ENCODE data around the gene CCR9. TPM values are rescaled to one million over a fixed set of nuclear protein-coding genes. Genes with fewer than 3 reads are reported as not detected.

CCR9 gene
- total RNA-seq, 2 experiments from 2014 or later, result not detected

GRCh38 chr3:45943207-45943846 lies 57.0 kb downstream of the CCR9 start, which contains the start of gene CXCR6:
Gene CXCR6, plus strand, starts transcription at chr3:45943464. Its CDS starts 3,018 bp downstream, at chr3:45946482.
- Mint-ChIP-seq H3K4me1 (ENCODE audit: low read depth) (peaks cover 31% of the 10 kb centered on the region), H3K9me3 (no peaks in the 10 kb centered on the region), H3K4me3 (no peak within 1 kb of the TSS), H3K27me3 (ENCODE audit: low read depth) (peaks cover 3% of the 10 kb centered on the region), H3K27ac (no peak within 1 kb of the TSS), H3K36me3 (ENCODE audit: low read depth) (peaks cover 32% of the 10 kb centered on the region)
- CTCF ChIA-PET, result interaction anchor here (0.6 to 15.3 kb wide), 10 partner anchors 32 to 435 kb away, joined by 3 to 263 read pairs (median 4); partner anchors contain the start of gene CCR2
- peak; percentile 75 for DNase-seq
- intact Hi-C loops (cut with micrococcal nuclease), result loop anchor here (1.0 to 2.0 kb wide), 5 partner anchors 21 to 122 kb away; partner anchors contain the start of gene FYCO1

GRCh38 chr3:45944830-45945620 lies 58.7 kb downstream of the CCR9 start:
- CTCF ChIA-PET, result interaction anchor here (0.6 to 15.3 kb wide), 3 partner anchors 13 to 1021 kb away, joined by 3 to 263 read pairs (median 3); no protein-coding TSS in a partner anchor
- H3K27me3 Mint-ChIP-seq (ENCODE audit: low read depth), result peaks cover 3% of the 10 kb centered on the region
- intact Hi-C loops (cut with micrococcal nuclease), result no loop called here
- H3K9me3 Mint-ChIP-seq, result no peaks in the 10 kb centered on the region
- peaks cover 23% of the 10 kb centered on the region for H3K4me1 Mint-ChIP-seq (ENCODE audit: low read depth)
- H3K4me3 Mint-ChIP-seq, result no peak overlapping the region
- no peak for DNase-seq
- peaks cover 43% of the 10 kb centered on the region for H3K36me3 Mint-ChIP-seq (ENCODE audit: low read depth)
- H3K27ac Mint-ChIP-seq, result no peak overlapping the region

GRCh38 chr3:45946307-45946706 lies 60.0 kb downstream of the CCR9 start:
- no peaks in the 10 kb centered on the region for H3K9me3 Mint-ChIP-seq
- peaks cover 43% of the 10 kb centered on the region for H3K36me3 Mint-ChIP-seq (ENCODE audit: low read depth)
- no peaks in the 10 kb centered on the region for H3K27me3 Mint-ChIP-seq (ENCODE audit: low read depth)
- H3K27ac Mint-ChIP-seq, result no peak overlapping the region
- no peak overlapping the region for H3K4me3 Mint-ChIP-seq
- CTCF ChIA-PET, result interaction anchor here (15.3 kb wide), 1 partner anchor 132 kb away, joined by 263 read pairs; no protein-coding TSS in a partner anchor
- DNase-seq, result peak; percentile 30
- intact Hi-C loops (cut with micrococcal nuclease), result no loop called here
- peaks cover 29% of the 10 kb centered on the region for H3K4me1 Mint-ChIP-seq (ENCODE audit: low read depth)

- Mint-ChIP-seq H3K4me3 (no peak overlapping the region), H3K9me3 (no peaks in the 10 kb centered on the region), H3K27me3 (ENCODE audit: low read depth) (no peaks in the 10 kb centered on the region), H3K36me3 (ENCODE audit: low read depth) (peaks cover 47% of the 10 kb centered on the region), H3K4me1 (ENCODE audit: low read depth) (peaks cover 33% of the 10 kb centered on the region), H3K27ac (no peak overlapping the region)
- CTCF ChIA-PET, result interaction anchor here (0.7 to 15.3 kb wide), 2 partner anchors 48 to 132 kb away, joined by 4 to 263 read pairs; no protein-coding TSS in a partner anchor
- no peak for DNase-seq
- intact Hi-C loops (cut with micrococcal nuclease), result no loop called here
These were observed 60.5 kb downstream of the CCR9 start for GRCh38 chr3:45946875-45947274.

- DNase-seq, result no peak
- H3K4me1 Mint-ChIP-seq (ENCODE audit: low read depth), result peaks cover 30% of the 10 kb centered on the region
- no peak overlapping the region for H3K27ac Mint-ChIP-seq
- no peaks in the 10 kb centered on the region for H3K27me3 Mint-ChIP-seq (ENCODE audit: low read depth)
- peaks cover 52% of the 10 kb centered on the region for H3K36me3 Mint-ChIP-seq (ENCODE audit: low read depth)
- no peaks in the 10 kb centered on the region for H3K9me3 Mint-ChIP-seq
- CTCF ChIA-PET, result interaction anchor here (0.7 to 15.3 kb wide), 2 partner anchors 47 to 131 kb away, joined by 4 to 263 read pairs; no protein-coding TSS in a partner anchor
- intact Hi-C loops (cut with micrococcal nuclease), result no loop called here
- H3K4me3 Mint-ChIP-seq, result no peak overlapping the region
These were observed 61.0 kb downstream of the CCR9 start for GRCh38 chr3:45947361-45947760.

GRCh38 chr3:45948311-45948781 lies 62.0 kb downstream of the CCR9 start:
- Mint-ChIP-seq H3K4me3 (no peak overlapping the region), H3K27ac (no peak overlapping the region), H3K27me3 (ENCODE audit: low read depth) (no peaks in the 10 kb centered on the region), H3K36me3 (ENCODE audit: low read depth) (peaks cover 59% of the 10 kb centered on the region), H3K4me1 (ENCODE audit: low read depth) (peaks cover 20% of the 10 kb centered on the region), H3K9me3 (no peaks in the 10 kb centered on the region)
- DNase-seq, result no peak
- intact Hi-C loops (cut with micrococcal nuclease), result no loop called here
- CTCF ChIA-PET, result interaction anchor here (0.5 to 15.3 kb wide), 2 partner anchors 130 to 1837 kb away, joined by 3 to 263 read pairs; no protein-coding TSS in a partner anchor

- H3K4me1 Mint-ChIP-seq (ENCODE audit: low read depth), result peaks cover 15% of the 10 kb centered on the region
- no peak overlapping the region for H3K27ac Mint-ChIP-seq
- no peaks in the 10 kb centered on the region for H3K27me3 Mint-ChIP-seq (ENCODE audit: low read depth)
- no peak overlapping the region for H3K4me3 Mint-ChIP-seq
- no peaks in the 10 kb centered on the region for H3K9me3 Mint-ChIP-seq
- CTCF ChIA-PET, result no interaction called here
- H3K36me3 Mint-ChIP-seq (ENCODE audit: low read depth), result peaks cover 61% of the 10 kb centered on the region
- intact Hi-C loops (cut with micrococcal nuclease), result no loop called here
- DNase-seq, result no peak
These were observed 62.5 kb downstream of the CCR9 start for GRCh38 chr3:45948881-45949280.

- no peaks in the 10 kb centered on the region for H3K9me3 Mint-ChIP-seq
- DNase-seq, result no peak
- no peak overlapping the region for H3K27ac Mint-ChIP-seq
- no peaks in the 10 kb centered on the region for H3K27me3 Mint-ChIP-seq (ENCODE audit: low read depth)
- H3K4me3 Mint-ChIP-seq, result no peak overlapping the region
- intact Hi-C loops (cut with micrococcal nuclease), result no loop called here
- peaks cover 66% of the 10 kb centered on the region for H3K36me3 Mint-ChIP-seq (ENCODE audit: low read depth)
- H3K4me1 Mint-ChIP-seq (ENCODE audit: low read depth), result peaks cover 14% of the 10 kb centered on the region
- CTCF ChIA-PET, result no interaction called here
These were observed 63.1 kb downstream of the CCR9 start for GRCh38 chr3:45949432-45949831.

GRCh38 chr3:45950131-45950530 lies 63.8 kb downstream of the CCR9 start:
- Mint-ChIP-seq H3K9me3 (no peaks in the 10 kb centered on the region), H3K4me3 (no peak overlapping the region), H3K4me1 (ENCODE audit: low read depth) (peaks cover 10% of the 10 kb centered on the region), H3K36me3 (ENCODE audit: low read depth) (peaks cover 71% of the 10 kb centered on the region), H3K27ac (no peak overlapping the region), H3K27me3 (ENCODE audit: low read depth) (no peaks in the 10 kb centered on the region)
- CTCF ChIA-PET, result interaction anchor here (1.7 to 2.1 kb wide), 2 partner anchors 11 to 128 kb away, joined by 5 to 8 read pairs; no protein-coding TSS in a partner anchor
- intact Hi-C loops (cut with micrococcal nuclease), result no loop called here
- no peak for DNase-seq

- Mint-ChIP-seq H3K4me3 (no peak overlapping the region), H3K36me3 (ENCODE audit: low read depth) (peaks cover 73% of the 10 kb centered on the region), H3K9me3 (no peaks in the 10 kb centered on the region), H3K4me1 (ENCODE audit: low read depth) (peaks cover 10% of the 10 kb centered on the region), H3K27ac (peak overlapping the region; percentile 54), H3K27me3 (ENCODE audit: low read depth) (no peaks in the 10 kb centered on the region)
- CTCF ChIA-PET, result interaction anchor here (1.0 to 2.1 kb wide), 4 partner anchors 12 to 128 kb away, joined by 3 to 8 read pairs (median 4); no protein-coding TSS in a partner anchor
- DNase-seq, result peak; percentile 70
- intact Hi-C loops (cut with micrococcal nuclease), result no loop called here
These were observed 64.6 kb downstream of the CCR9 start for GRCh38 chr3:45950686-45951600.

- Mint-ChIP-seq H3K9me3 (no peaks in the 10 kb centered on the region), H3K4me1 (ENCODE audit: low read depth) (peaks cover 10% of the 10 kb centered on the region), H3K4me3 (no peak overlapping the region), H3K27me3 (ENCODE audit: low read depth) (no peaks in the 10 kb centered on the region), H3K36me3 (ENCODE audit: low read depth) (peaks cover 72% of the 10 kb centered on the region), H3K27ac (no peak overlapping the region)
- CTCF ChIA-PET, result interaction anchor here (1.4 to 2.1 kb wide), 2 partner anchors 13 to 32 kb away, joined by 3 to 5 read pairs; no protein-coding TSS in a partner anchor
- intact Hi-C loops (cut with micrococcal nuclease), result no loop called here
- no peak for DNase-seq
These were observed 65.6 kb downstream of the CCR9 start for GRCh38 chr3:45951946-45952345.
